WERI-Rb-1 (cell line): ENCODE results near the gene NXN.

Source experiments
- DNase-seq: peaks from one replicate; pipeline ENCODE4 v3.0.0-alpha.2; 2020
- H3K27ac ChIP-seq: fragments of 250-450 bp; sonication (Bioruptor Pico); 2 replicates; pipeline ENCODE4 v1.5.1; 2020; ENCODE audit warnings: mild to moderate bottlenecking, moderate library complexity
- H3K27me3 ChIP-seq: fragments of 250-450 bp; sonication (Bioruptor Pico); 2 replicates; pipeline ENCODE4 v1.5.1; 2021; ENCODE audit warnings: mild to moderate bottlenecking, low read depth, moderate library complexity; ENCODE audit not compliant: insufficient read depth, severe bottlenecking
- H3K36me3 ChIP-seq: fragments of 250-450 bp; sonication (Bioruptor Pico); 2 replicates; pipeline ENCODE4 v1.5.1; 2020; ENCODE audit warnings: mild to moderate bottlenecking, moderate library complexity
- H3K4me3 ChIP-seq: 2 replicates; pipeline ENCODE4 v1.5.1; 2011; ENCODE audit warnings: low read depth, mild to moderate bottlenecking, control low read depth, low read length
- H3K9me3 ChIP-seq: fragments of 250-450 bp; sonication (Bioruptor Pico); 2 replicates; pipeline ENCODE4 v1.5.1; 2021; ENCODE audit warnings: mild to moderate bottlenecking, moderate library complexity; ENCODE audit not compliant: severe bottlenecking
- TF ChIP-seq, protein P1 (sequence below): IDR thresholded peaks from 2 replicates; pipeline ENCODE4 v1.5.1; 2011; ENCODE audit warnings: low read depth, mild to moderate bottlenecking, control low read depth, inconsistent platforms, low read length

The NXN gene

GRCh38 chr17:897970-898619, 81.5 kb downstream of the NXN start:
- TF ChIP-seq, protein P1, sequence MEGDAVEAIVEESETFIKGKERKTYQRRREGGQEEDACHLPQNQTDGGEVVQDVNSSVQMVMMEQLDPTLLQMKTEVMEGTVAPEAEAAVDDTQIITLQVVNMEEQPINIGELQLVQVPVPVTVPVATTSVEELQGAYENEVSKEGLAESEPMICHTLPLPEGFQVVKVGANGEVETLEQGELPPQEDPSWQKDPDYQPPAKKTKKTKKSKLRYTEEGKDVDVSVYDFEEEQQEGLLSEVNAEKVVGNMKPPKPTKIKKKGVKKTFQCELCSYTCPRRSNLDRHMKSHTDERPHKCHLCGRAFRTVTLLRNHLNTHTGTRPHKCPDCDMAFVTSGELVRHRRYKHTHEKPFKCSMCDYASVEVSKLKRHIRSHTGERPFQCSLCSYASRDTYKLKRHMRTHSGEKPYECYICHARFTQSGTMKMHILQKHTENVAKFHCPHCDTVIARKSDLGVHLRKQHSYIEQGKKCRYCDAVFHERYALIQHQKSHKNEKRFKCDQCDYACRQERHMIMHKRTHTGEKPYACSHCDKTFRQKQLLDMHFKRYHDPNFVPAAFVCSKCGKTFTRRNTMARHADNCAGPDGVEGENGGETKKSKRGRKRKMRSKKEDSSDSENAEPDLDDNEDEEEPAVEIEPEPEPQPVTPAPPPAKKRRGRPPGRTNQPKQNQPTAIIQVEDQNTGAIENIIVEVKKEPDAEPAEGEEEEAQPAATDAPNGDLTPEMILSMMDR = no peak
- peak; percentile 83 for DNase-seq
- H3K27me3 ChIP-seq = no peaks in the 10 kb centered on the region
- H3K36me3 ChIP-seq = no peaks in the 10 kb centered on the region
- H3K4me3 ChIP-seq = no peak overlapping the region
- H3K9me3 ChIP-seq = no peaks in the 10 kb centered on the region
- H3K27ac ChIP-seq = peak overlapping the region; percentile 53

DNA sequence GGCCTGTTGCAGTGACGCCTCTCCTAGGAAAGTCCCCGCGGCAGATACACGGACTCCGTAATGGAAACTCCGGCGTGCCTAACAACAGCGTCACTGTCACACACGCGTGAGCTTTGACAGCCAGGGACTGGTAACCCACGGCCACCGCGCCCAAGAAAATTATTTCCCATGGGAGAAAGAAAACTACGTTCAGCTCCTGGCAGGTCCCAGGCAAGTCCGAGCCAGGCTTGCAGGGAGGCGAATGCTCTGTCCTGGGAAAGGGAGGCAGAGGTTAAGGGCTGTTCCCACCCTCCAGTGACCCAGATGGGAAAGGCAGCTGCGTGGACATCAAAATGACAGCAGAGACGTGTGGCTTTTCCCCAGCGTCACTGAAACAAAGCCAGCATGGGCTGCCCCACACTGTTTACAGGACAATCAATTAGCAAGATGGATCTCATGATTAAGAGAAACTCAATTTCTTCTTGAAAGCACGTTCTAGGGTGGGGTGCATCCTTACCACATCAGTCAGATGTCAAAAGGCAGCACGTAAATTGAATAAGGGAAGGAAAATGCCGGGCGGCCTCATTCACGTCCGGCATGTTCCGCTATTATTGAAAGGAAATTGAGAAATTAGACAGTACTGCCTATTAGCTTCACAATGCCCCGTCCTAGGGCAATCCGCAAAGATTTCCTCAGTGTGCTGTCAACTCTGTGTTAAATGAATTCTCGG, 82.5 kb downstream of the NXN start:
- Histone ChIP-seq H3K27me3 (no peaks in the 10 kb centered on the region), H3K4me3 (no peak overlapping the region), H3K27ac (no peak overlapping the region), H3K9me3 (no peaks in the 10 kb centered on the region), H3K36me3 (no peaks in the 10 kb centered on the region)
- no peak for DNase-seq
- TF ChIP-seq, protein P1 = no peak

DNA sequence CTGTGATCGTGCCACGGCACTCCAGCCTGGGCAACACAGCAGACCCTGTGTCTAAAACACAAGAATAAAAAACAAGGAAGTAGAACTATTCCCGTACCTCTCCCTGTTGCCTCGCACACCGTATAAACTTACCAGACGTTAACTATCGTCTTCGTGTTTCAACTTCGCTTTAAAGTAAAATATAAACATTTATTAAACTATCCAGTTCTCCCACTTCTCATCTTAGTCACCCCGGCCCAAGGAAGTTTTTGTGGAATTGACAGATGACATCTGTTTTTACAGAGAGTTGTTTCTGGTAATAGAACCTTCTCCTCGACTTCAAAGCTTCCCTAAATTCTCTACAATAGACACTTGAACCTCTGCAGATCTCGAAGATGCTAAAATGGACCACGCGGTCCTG, 83.1 kb downstream of the NXN start:
- Histone ChIP-seq H3K9me3 (no peaks in the 10 kb centered on the region), H3K27ac (no peak overlapping the region), H3K4me3 (no peak overlapping the region), H3K27me3 (no peaks in the 10 kb centered on the region), H3K36me3 (no peaks in the 10 kb centered on the region)
- DNase-seq = no peak
- TF ChIP-seq, protein P1 = no peak

GRCh38 chr17:892958-893357, 86.6 kb downstream of the NXN start:
- TF ChIP-seq, protein P1 = no peak
- no peak for DNase-seq

GRCh38 chr17:888998-889441, 90.6 kb downstream of the NXN start:
- TF ChIP-seq, protein P1 = no peak
- DNase-seq = peak; percentile 88
- Histone ChIP-seq H3K36me3 (no peaks in the 10 kb centered on the region), H3K4me3 (no peak overlapping the region), H3K9me3 (no peaks in the 10 kb centered on the region), H3K27ac (peak overlapping the region; percentile 67), H3K27me3 (no peaks in the 10 kb centered on the region)

More at GRCh38 chr17:892958-893357, 86.6 kb downstream of the NXN start:
- H3K36me3 ChIP-seq = no peaks in the 10 kb centered on the region
- no peak overlapping the region for H3K27ac ChIP-seq
- no peak overlapping the region for H3K4me3 ChIP-seq
- H3K27me3 ChIP-seq = no peaks in the 10 kb centered on the region
- H3K9me3 ChIP-seq = no peaks in the 10 kb centered on the region
